HG03045 (cell line): ENCODE data around the gene ALMS1.
"Not testable (repeated sequence)": the region's sequence is repeated elsewhere in the genome, so short reads cannot be mapped to it uniquely, and the experiment has no call there.

Experiments used
- ATAC-seq: cut with Tn5 transposase; IDR thresholded peaks from one replicate; pipeline ENCODE4 v1.9.1; 2021; ENCODE audit warnings: mild to moderate bottlenecking, moderate library complexity; ENCODE audit not compliant: unreplicated experiment

The ALMS1 gene

DNA sequence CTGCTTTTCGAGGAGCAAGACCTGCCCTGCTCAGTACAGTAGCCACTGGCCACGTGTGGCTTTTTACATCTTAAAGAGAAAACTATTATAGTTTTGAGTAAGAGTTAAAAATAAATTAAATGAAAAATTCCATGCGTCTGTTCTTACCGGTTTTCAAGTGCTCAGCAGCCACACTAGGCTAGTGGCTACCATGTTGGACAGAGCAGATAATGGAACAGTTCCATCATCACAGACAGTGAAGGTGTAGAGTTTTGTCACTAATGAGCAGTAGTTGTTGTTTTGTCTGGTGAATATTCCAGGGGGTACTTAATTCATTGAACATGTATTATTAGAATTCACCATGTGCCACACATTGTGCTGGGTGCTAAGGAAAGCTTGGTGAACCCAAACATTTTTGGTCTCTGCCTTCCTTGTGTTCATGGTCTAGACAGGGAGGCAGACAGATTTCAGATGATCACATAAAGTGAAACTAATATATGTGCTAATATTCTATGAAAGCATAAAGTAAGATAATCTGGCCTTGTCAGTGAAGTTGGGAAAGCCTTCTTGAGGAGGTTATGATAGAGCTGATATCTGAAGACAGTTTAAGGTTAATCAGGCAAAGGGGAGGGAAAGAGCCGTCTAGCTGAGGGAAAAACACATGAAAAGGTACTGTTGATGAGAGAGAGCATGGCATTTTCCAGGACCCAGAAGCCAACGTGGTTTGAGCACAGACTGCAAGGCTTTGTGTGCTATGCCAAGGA, 1.4 kb downstream of the ALMS1 start:
- ATAC-seq: no peak

DNA sequence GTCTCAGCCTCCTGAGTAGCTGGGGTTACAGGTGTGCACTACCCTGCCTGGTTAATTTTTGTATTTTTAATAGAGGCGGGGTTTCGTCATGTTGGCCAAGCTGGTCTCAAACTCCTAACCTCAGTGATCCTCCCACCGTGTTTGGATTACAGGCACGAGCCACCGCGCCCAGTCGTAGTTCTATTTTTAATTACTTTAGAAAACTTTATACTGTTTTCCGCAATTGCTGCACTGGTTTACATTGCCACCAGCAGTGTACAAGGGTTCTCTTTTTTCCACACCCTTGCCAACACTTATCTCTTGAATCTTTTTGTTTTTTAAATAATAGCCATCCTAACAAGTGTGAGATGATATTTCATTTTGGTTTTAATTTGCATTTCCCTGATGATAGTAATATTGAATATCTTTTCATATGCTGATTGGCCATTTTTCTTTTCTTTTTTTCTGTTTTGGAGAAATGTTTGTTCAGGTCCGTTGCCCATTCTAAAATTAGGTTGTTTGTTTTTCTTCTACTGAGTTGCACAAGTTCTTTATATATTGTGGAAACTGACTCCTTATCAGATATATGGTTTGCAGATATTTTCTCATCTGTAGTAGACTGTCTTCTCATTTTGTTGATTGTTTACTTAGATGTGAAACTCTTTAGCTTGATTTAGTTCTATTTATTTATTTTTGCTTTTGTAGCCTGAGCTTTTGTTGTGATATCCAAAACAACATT, 16.9 kb downstream of the ALMS1 start:
- ATAC-seq: no peak

DNA sequence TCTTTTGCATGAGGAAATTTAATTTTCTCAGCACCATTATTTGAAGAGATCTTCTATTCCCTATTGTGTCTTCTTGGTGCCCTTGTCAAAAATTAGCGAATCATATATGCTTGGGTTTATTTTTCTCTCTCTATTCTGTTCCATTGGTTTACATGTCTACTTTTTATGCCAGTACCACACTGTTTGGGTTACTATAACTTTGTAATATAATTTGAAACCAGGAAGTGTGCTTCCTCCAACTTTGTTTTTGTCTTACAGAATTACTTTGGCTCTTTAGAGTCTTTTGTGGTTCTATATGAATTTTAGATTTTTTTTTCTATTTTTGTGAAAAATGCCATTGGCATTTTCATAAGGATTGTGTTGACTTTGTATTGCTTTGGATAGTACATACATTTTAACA, 17.6 kb downstream of the ALMS1 start:
- no peak for ATAC-seq

DNA sequence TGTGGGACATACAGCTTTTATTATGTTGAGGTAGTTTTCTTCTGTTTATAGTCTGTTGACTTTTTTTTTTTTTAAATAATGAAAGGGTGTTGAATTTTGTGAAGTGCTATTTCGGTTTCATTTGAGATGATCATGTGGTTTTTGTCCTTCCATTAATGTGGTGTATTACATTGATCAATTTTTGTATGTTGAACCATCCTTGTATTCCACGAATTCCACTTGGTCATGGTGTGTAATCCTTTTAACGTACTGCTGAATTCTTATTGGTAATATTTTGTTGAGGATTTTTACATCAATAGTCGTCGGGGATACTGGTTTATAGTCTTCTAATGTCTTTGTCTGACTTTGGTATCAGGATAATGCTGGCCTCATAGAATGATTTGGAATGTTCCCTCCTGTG, 18.8 kb downstream of the ALMS1 start:
- no peak for ATAC-seq

DNA sequence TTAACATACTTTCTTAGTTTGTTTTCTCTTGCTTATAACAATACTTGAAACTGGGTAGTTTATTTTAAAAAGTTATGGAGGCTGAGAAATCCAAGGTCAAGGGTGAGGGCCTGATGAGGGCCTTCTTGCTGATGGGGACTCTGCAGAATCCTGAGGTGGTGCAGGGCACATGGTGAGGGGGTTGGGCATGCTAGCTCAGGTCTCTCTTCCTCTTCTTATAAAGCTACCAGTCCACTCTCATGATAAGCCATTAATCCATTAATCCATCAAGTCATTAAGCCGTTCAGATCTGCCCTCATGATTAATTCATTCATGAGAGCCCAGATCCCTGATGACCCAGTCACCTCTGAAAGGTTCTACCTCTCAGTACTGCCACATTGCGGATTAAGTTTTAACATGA, 21.4 kb downstream of the ALMS1 start:
- ATAC-seq: no peak

DNA sequence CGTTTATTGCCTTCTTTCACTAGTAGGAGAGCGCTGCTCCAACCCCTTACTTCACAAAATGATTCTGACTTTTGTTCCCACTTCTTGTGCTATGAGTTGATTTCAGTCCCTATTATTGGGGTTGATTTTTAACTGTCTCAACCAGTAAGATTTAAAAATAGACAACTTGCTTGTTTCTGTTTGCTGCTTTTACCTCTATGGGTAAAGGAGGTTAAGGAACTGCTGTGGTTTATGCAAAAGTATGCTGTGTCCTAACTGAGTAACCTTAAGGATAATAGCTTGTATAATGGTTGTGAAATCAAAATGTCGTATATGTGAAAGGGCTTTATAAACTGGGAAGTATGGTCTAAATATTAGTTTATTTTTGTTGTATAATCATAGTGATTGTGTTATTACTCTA, 22.6 kb downstream of the ALMS1 start:
- no peak for ATAC-seq

DNA sequence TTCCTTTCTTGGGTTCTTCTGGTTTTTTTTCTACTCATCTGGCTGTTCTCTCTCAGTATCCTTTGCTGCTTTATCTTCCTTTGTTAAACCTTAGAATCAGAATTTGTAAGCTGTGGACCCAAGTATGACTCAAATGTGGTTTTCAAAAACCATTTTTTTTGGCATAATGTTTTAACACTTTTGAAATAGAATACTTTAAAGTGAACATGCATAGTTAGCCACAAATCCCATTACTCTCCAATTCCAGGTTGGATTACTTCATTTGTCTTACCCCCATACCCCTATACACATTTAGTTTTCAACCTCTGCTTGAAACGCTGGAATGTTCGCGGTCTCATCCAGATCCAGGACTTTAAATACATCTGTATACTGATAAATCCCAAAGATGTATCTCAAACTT, 29.1 kb downstream of the ALMS1 start:
- ATAC-seq: no peak

DNA sequence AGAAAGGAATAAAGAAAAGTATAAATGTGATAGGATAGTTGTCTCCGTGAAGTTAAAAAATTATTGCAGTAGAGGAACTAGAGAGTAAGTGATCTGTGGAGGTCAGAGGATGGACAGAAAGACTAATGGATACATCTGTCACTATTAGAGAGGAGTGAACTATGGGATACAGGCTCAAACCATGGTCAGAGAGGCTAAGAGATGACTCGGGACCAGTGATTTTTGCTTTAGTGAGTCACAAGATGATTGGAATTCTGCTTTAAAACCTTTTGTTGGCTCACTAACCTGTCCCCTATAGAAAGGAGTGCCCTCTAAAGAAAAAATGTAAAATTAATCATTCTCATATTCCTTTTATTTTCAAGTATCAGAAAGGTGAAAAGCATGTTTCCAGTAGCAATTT, 30.3 kb downstream of the ALMS1 start:
- no peak for ATAC-seq

DNA sequence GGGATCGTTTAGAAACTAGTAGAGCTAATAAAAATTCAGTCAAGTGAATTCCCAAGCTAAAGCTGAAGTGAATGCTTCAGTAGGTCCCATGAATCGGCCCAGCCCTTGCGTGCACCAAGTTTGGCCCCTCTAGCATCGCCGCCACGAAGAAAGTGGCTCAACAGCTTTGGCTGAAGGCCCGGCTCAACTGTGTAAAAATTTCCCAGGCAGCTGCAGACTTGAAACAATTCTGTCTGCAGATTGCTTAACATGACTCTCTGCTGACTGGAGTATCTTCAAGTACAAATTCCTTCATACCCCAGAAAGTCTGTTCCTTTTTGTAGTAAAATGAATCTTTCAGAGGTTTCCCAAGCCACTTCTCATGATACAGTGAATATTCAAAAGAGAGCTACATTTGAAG, 32.7 kb downstream of the ALMS1 start:
- no peak for ATAC-seq

DNA sequence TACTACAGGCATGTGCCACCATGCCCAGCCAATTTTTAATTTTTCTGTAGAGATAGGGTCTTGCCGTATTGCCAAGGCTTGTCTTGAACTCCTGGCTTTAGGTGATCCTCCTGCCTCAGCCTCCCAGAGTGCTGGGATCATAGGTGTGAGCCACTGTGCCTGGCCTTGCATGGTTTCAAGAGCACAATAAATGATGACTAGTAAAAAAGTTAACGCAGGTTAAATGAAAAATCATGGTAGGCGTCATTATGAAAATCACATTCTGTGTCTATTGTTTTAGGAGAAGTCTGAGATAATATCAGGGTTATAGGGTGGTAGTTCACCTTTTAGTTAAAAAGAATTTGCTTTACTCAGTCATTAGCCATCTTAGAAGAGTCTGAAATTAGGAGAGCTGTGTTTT, 38.3 kb downstream of the ALMS1 start:
- no peak for ATAC-seq

DNA sequence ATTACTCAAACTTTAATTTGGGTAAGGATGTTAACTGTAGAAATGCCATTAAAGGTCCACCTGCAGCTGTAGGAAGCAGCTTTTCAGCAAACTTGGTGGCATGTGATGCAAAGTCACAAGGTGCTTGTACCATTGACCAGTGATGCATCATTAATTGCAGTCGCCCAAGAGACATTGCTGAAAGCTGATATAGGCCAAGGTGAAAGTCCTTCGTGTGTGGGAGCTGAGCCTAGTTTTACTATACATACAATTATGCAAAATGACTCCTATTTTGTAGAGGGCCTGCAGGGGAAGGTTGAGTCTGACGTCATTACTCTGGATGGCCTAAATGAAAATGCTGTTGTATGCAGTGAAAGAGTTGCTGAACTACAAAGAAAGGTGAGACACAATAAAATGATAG, 40.5 kb downstream of the ALMS1 start:
- no peak for ATAC-seq

DNA sequence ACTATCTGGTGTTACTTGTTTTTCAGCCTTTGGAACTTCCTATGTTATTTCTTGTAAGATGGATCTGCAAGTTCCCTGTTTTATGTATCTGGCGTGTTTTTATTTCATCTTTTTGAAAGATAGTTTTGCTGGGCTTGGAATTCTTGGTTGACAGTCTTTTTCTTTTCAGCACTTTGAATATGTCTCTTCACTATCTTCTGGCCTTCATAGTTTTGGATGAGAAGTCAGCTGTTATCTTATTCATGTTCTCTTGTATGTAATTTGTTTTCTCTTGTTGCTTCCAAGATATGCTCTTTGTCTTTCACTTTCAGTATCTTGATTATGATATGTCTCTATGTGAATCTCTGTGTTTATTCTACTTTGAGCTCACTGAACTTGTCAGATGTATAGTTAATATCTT, 50.4 kb downstream of the ALMS1 start:
- no peak for ATAC-seq

DNA sequence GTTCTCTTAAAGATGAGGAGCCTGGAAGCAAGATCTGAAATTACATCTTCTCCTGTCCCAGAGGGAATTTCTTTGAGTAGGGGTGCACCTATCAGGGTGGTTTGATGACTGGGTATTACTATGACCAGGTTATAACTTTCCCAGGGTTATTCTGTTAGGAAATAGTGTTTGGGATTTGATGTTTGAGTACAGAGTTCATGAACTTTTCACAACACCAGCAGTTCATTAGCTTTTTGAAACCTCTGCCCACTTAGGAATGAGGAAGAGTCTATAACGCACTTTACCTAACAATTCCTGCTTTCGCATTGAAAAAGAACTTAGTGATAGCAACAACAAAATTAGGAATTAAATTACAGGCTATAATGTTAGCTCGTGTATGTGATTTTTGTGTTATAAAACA, 58.6 kb downstream of the ALMS1 start:
- ATAC-seq: no peak

DNA sequence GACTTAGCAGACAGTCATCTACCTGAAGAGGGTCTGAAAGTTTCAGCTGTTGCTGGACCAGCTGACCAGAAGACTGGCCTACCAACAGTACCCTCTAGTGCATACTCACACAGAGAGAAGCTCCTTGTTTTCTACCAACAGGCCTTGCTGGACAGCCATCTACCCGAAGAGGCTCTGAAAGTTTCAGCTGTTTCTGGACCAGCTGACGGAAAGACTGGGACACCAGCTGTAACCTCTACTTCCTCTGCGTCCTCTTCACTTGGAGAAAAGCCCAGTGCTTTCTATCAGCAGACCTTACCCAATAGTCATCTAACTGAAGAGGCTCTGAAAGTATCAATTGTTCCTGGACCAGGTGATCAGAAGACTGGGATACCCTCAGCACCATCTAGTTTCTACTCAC, 63.2 kb downstream of the ALMS1 start:
- no peak for ATAC-seq

DNA sequence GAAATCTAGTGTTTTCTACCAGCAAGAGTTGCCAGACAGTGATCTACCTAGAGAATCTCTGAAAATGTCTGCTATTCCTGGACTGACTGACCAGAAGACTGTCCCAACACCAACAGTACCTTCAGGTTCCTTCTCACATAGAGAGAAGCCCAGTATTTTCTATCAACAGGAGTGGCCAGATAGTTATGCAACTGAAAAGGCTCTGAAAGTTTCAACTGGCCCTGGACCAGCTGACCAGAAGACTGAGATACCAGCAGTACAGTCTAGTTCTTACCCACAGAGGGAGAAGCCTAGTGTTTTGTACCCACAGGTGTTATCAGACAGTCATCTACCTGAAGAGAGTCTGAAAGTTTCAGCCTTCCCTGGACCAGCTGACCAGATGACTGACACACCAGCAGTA, 63.8 kb downstream of the ALMS1 start:
- ATAC-seq: no peak

DNA sequence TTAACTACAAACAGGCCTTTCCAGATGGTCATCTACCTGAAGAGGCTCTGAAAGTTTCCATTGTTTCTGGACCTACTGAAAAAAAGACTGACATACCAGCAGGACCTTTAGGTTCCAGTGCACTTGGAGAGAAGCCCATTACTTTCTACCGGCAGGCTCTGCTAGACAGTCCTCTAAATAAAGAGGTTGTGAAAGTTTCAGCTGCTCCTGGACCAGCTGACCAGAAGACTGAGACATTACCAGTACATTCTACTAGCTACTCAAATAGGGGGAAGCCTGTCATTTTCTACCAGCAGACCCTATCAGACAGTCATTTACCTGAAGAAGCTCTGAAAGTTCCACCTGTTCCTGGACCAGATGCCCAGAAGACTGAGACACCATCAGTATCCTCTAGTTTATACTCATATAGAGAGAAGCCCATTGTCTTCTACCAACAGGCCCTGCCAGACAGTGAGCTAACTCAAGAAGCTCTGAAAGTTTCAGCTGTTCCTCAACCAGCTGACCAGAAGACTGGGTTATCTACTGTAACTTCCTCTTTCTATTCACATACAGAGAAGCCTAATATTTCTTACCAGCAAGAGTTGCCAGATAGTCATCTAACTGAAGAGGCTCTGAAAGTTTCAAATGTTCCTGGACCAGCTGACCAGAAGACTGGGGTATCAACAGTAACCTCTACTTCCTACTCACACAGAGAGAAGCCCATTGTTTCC, 65.8 kb downstream of the ALMS1 start:
- ATAC-seq: peak; percentile 92

DNA sequence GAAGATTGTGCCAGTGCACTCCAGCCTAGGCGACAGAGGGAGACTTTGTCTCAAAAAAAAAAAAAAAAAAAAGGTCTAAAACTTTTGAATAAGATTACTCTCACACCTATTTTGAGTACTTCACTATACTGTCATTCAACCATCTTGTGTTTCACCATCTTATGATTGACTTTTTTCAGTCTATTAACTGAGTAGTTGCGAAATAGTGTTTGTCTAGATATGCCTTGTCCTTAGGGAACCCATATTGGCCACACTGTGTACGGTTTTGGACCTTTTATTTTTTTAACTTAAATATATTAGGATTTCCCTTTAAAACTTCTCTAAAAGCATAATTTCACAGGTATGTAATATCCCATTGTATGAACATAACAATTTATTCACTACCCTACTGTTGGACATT, 72.3 kb downstream of the ALMS1 start:
- ATAC-seq: no peak

DNA sequence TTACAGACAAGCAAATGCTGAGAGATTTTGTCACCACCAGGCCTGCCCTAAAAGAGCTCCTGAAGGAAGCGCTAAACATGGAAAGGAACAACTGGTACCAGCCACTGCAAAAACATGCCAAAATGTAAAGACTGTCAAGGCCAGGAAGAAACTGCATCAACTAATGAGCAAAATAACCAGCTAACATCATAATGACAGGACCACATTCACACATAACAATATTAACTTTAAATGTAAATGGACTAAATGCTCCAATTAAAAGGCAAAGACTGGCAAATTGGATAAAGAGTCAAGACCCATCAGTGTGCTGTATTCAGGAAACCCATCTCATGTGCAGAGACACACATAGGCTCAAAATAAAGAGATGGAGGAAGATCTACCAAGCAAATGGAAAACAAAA, 76.8 kb downstream of the ALMS1 start:
- ATAC-seq: not testable (repeated sequence)

DNA sequence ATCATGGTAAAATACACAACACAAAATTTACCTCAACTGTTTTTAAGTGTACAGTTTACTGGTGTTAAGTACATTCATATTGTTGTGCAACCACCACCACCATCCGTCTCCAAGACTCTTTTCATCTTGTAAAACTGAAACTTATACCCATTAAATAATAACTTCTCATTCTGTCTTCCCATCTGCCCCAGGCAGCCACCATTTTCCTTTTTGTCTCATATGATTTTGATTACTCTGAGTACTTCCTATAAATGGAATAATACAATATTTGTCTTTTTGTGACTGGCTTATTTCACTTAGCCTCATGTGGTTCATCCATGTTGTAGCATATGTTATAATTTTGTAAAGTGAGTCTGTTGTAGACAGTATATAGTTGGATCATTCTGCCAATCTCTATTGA, 82.7 kb downstream of the ALMS1 start:
- ATAC-seq: no peak

DNA sequence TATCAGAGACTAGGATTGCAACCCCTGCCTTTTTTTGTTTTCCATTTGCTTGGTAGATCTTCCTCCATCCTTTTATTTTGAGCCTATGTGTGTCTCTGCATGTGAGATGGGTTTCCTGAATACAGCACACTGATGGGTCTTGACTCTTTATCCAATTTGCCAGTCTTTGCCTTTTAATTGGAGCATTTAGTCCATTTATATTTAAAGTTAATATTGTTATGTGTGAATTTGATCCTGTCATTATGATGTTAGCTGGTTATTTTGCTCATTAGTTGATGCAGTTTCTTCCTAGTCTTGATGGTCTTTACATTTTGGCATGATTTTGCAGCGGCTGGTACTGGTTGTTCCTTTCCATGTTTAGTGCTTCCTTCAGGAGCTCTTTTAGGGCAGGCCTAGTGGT, 98.2 kb downstream of the ALMS1 start:
- ATAC-seq: not testable (repeated sequence)

DNA sequence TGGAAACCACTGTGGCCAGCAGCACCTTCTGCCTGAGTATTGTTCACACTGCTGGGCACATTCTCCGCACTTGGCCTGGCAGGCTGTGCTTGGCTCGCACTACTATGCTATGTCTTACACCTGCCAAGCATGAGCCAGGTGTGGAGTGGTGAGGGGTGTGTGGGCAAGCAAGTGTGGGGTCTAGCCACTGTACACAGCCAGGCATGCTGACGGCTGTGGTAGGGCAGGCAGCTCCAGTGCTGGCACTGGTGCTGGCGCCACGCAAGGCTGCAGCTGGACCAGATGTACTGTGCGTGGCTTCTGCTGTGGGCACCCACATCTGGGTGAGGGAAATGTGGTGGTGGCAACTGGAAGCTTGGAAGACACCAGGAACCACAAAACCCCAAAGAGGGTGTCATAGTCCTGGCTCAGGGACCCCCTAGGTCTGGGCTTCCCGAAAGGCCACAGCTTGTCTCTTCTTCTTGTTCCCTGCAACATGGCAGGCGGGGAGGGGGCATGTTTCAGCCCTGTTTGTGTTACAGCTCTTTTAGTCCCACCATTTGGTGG, 101.5 kb downstream of the ALMS1 start:
- ATAC-seq: no peak

DNA sequence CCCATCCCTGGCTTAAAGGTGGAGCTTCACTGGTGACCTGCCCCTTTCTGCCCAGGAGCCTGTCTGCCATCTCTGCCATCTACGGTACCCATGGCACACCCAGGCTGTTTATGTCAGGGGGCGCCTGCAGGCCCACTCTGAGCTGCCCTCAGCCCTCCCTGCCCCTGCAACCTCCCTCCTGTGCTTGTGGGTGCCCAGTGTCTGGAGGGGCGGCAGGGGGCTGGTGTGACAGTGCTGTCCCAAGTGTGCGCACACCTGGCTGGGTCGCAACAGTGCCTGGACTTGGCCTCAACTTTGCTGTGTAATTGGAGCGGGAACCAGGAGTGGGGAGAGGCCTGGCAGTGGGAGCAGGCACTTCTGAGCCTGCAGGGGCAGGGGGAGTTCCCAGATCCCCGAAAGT, 102.4 kb downstream of the ALMS1 start:
- no peak for ATAC-seq
